OCI-LY3 (cell line): ENCODE data around the gene NYAP2.

Source experiments
- H2AFZ ChIP-seq: fragments of 200-600, 300-600 bp; shearing (Covaris generic); 2 replicates; pipeline ENCODE4 v1.6.0; 2014; ENCODE audit warnings: antibody characterized with exemption, low read depth, low read length
- H3K27ac ChIP-seq: fragments of 200-600, 300-600 bp; sonication (generic); 2 replicates; pipeline ENCODE4 v1.5.1; 2014; ENCODE audit warnings: mild to moderate bottlenecking, low read length, moderate library complexity, mixed read lengths
- H3K27me3 ChIP-seq: fragments of 200-600, 300-600 bp; sonication (generic); 2 replicates; pipeline ENCODE4 v1.6.1; 2014; ENCODE audit warnings: low read depth, low read length, mixed read lengths
- H3K36me3 ChIP-seq: fragments of 200-600, 300-600 bp; sonication (generic); replicated peaks from 2 replicates; pipeline ENCODE3; 2014; ENCODE audit warnings: low read depth, low read length, mixed read lengths
- H3K4me1 ChIP-seq: fragments of 300-600, 200-600 bp; sonication (generic); 2 replicates; pipeline ENCODE4 v1.6.1; 2014; ENCODE audit warnings: low read length, mixed read lengths
- H3K4me2 ChIP-seq: fragments of 200-600, 300-600 bp; sonication (generic); 2 replicates; pipeline ENCODE4 v1.6.1; 2014; ENCODE audit warnings: low read length, mixed read lengths
- H3K4me3 ChIP-seq: fragments of 300-600, 200-600 bp; sonication (generic); 2 replicates; pipeline ENCODE4 v1.5.1; 2014; ENCODE audit warnings: antibody characterized with exemption, mild to moderate bottlenecking, low read length, moderate library complexity
- H3K79me2 ChIP-seq: fragments of 300-600, 200-600 bp; shearing (Covaris generic); 2 replicates; pipeline ENCODE4 v1.6.1; 2014; ENCODE audit warnings: mild to moderate bottlenecking, low read length, mixed read lengths
- H3K9ac ChIP-seq: fragments of 300-600, 200-600 bp; shearing (Covaris generic); 2 replicates; pipeline ENCODE4 v1.6.0; 2014; ENCODE audit warnings: mild to moderate bottlenecking, low read length, moderate library complexity
- H3K9me3 ChIP-seq: fragments of 200-600, 300-600 bp; shearing (Covaris generic); 2 replicates; pipeline ENCODE4 v1.6.1; 2014; ENCODE audit warnings: low read length, mixed read lengths; ENCODE audit not compliant: insufficient read depth
- H4K20me1 ChIP-seq: fragments of 200-600, 300-600 bp; sonication (generic); 2 replicates; pipeline ENCODE4 v1.6.1; 2016; ENCODE audit warnings: low read length, mixed read lengths; ENCODE audit not compliant: insufficient read depth
- CTCF ChIP-seq: fragments of 200-600, 300-600 bp; sonication (generic); IDR thresholded peaks from 2 replicates; pipeline ENCODE4 v1.5.1; 2014; ENCODE audit warnings: antibody characterized with exemption, low read length, low read depth
- EZH2phosphoT487 ChIP-seq: fragments of 200-600 bp; shearing (Covaris generic); IDR thresholded peaks from 2 replicates; pipeline ENCODE4 v1.6.1; 2018; ENCODE audit warnings: antibody characterized with exemption, mixed run types, low read depth

NYAP2 gene

GRCh38 chr2:225683258-225683657 lies 283.7 kb downstream of the NYAP2 start:
- Histone ChIP-seq H3K4me1 (no peaks in the 10 kb centered on the region), H3K36me3 (no peaks in the 10 kb centered on the region), H3K9ac (no peak overlapping the region), H3K4me2 (no peak overlapping the region), H3K27me3 (no peaks in the 10 kb centered on the region), H2AFZ (no peak overlapping the region), H4K20me1 (no peaks in the 10 kb centered on the region), H3K9me3 (no peaks in the 10 kb centered on the region), H3K27ac (no peak overlapping the region), H3K4me3 (no peak overlapping the region), H3K79me2 (no peaks in the 10 kb centered on the region)
- TF ChIP-seq EZH2phosphoT487 (no peak), CTCF (no peak)

- H3K4me2 ChIP-seq, result no peak overlapping the region
- no peaks in the 10 kb centered on the region for H3K27me3 ChIP-seq
- H3K4me1 ChIP-seq, result no peaks in the 10 kb centered on the region
- no peaks in the 10 kb centered on the region for H3K79me2 ChIP-seq
- no peaks in the 10 kb centered on the region for H3K36me3 ChIP-seq
- no peak overlapping the region for H3K27ac ChIP-seq
- no peak overlapping the region for H3K9ac ChIP-seq
- H4K20me1 ChIP-seq, result no peaks in the 10 kb centered on the region
- H3K4me3 ChIP-seq, result no peak overlapping the region
- H2AFZ ChIP-seq, result no peak overlapping the region
- TF ChIP-seq EZH2phosphoT487, result no peak
- no peak for TF ChIP-seq CTCF
- H3K9me3 ChIP-seq, result no peaks in the 10 kb centered on the region
Measured at GRCh38 chr2:225690153-225690552, 290.6 kb downstream of the NYAP2 start.

- Histone ChIP-seq H3K27ac (no peak overlapping the region), H3K4me1 (no peaks in the 10 kb centered on the region), H4K20me1 (no peaks in the 10 kb centered on the region), H3K4me2 (no peak overlapping the region), H3K36me3 (no peaks in the 10 kb centered on the region), H3K79me2 (no peaks in the 10 kb centered on the region), H3K27me3 (no peaks in the 10 kb centered on the region), H3K9ac (no peak overlapping the region), H3K9me3 (no peaks in the 10 kb centered on the region), H3K4me3 (no peak overlapping the region), H2AFZ (no peak overlapping the region)
- TF ChIP-seq EZH2phosphoT487 (no peak), CTCF (no peak)
Measured at GRCh38 chr2:225691711-225692110, 292.2 kb downstream of the NYAP2 start.

DNA sequence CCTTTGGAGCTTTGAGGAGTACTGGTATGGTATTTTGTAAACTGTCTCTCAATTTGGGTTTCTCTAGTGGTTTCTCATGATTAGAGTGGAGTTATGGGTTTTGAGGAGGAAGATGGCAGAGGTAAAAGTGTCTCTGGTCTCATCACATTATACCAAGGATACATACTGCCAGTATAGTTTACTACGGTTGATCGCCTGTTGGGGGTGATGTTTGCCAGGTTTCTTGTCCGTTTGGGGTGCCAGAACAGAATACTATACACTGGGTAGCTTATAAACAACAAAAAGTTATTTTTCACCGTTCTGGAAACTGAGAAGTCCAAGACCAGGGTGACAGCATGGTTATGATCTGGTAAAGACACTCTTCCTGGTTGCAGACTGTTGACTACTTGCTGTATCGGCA lies 293.7 kb downstream of the NYAP2 start:
- H3K79me2 ChIP-seq, result no peaks in the 10 kb centered on the region
- no peak overlapping the region for H3K9ac ChIP-seq
- no peak overlapping the region for H3K4me3 ChIP-seq
- H3K4me1 ChIP-seq, result no peaks in the 10 kb centered on the region
- no peak overlapping the region for H3K4me2 ChIP-seq
- no peaks in the 10 kb centered on the region for H3K9me3 ChIP-seq
- TF ChIP-seq EZH2phosphoT487, result no peak
- TF ChIP-seq CTCF, result no peak
- no peaks in the 10 kb centered on the region for H4K20me1 ChIP-seq
- no peaks in the 10 kb centered on the region for H3K27me3 ChIP-seq
- no peaks in the 10 kb centered on the region for H3K36me3 ChIP-seq
- no peak overlapping the region for H3K27ac ChIP-seq
- H2AFZ ChIP-seq, result no peak overlapping the region
